HEK293 (cell line): Measurements from ENCODE around the gene HFM1.
A peak's percentile ranks its signal among the peaks of the same experiment; 100 is the strongest.

Experiments used
- CTCF ChIA-PET: fragments of 350-600 bp; formaldehyde crosslinking; extraction: SDS; loops from one replicate; lab custom pipeline; 2021; ENCODE audit warnings: antibody characterized with exemption; lab: Yijun Ruan, JAX
- POLR2A ChIA-PET: fragments of 300-600 bp; formaldehyde crosslinking; extraction: SDS; loops from one replicate; lab custom pipeline; 2020; ENCODE audit warnings: antibody characterized with exemption, inconsistent platforms; lab: Yijun Ruan, JAX
- H3K27ac ChIP-seq: fragments of 200-500 bp; sonication (Bioruptor generic); 2 replicates; pipeline ENCODE4 v1.5.1; 2014; ENCODE audit warnings: low read depth, low read length, control low read depth, inconsistent platforms; ENCODE audit errors: extremely low read depth
- H3K36me3 ChIP-seq, 2 experiments: fragments of 200-500 bp in 1 of 2; sonication (Bioruptor generic) in 1 of 2; 1 replicate in 1 of 2; 2 replicates in 1 of 2; pipeline ENCODE4 v1.5.1; 2014 to 2017; ENCODE audit warnings: inconsistent platforms in 2 of 2, low read length in 2 of 2; ENCODE audit not compliant: control insufficient read depth in 2 of 2, insufficient read depth in 1 of 2
- H3K4me1 ChIP-seq: fragments of 200-500 bp; sonication (Bioruptor generic); 2 replicates; pipeline ENCODE4 v1.5.1; 2014; ENCODE audit warnings: mild to moderate bottlenecking, low read length, inconsistent platforms; ENCODE audit not compliant: control insufficient read depth, insufficient read depth
- H3K4me3 ChIP-seq: 2 replicates; pipeline ENCODE4 v1.5.1; 2011; ENCODE audit warnings: low read depth, mild to moderate bottlenecking, control low read depth, low read length, moderate library complexity
- H3K9me3 ChIP-seq: fragments of 200-500 bp; sonication (Bioruptor generic); 2 replicates; pipeline ENCODE4 v1.5.1; 2014; ENCODE audit warnings: low read depth, low read length, inconsistent platforms; ENCODE audit not compliant: control insufficient read depth, insufficient read depth
- CTCF ChIP-seq: fragments of 450-650 bp; formaldehyde crosslinking; IDR thresholded peaks from 2 replicates; pipeline ENCODE4 v1.5.1; 2016; ENCODE audit warnings: missing biosample characterization, missing genetic modification characterization
- GFI1B ChIP-seq: fragments of 450-650 bp; formaldehyde crosslinking; IDR thresholded peaks from 2 replicates; pipeline ENCODE4 v1.5.1; 2016; ENCODE audit warnings: missing biosample characterization, missing genetic modification characterization
- INSM2 ChIP-seq: fragments of 450-650 bp; formaldehyde crosslinking; IDR thresholded peaks from 2 replicates; pipeline ENCODE4 v1.5.1; 2016; ENCODE audit warnings: missing biosample characterization, missing genetic modification characterization
- KLF16 ChIP-seq: fragments of 450-650 bp; formaldehyde crosslinking; IDR thresholded peaks from 2 replicates; pipeline ENCODE4 v1.5.1; 2017; ENCODE audit warnings: missing biosample characterization, missing genetic modification characterization
- KLF9 ChIP-seq: fragments of 450-650 bp; formaldehyde crosslinking; IDR thresholded peaks from 2 replicates; pipeline ENCODE4 v1.5.1; 2016; ENCODE audit warnings: missing biosample characterization, missing genetic modification characterization, low read depth
- OVOL3 ChIP-seq: fragments of 450-650 bp; formaldehyde crosslinking; IDR thresholded peaks from 2 replicates; pipeline ENCODE4 v1.5.1; 2016; ENCODE audit warnings: missing biosample characterization, missing genetic modification characterization
- PRDM1 ChIP-seq: fragments of 450-650 bp; formaldehyde crosslinking; IDR thresholded peaks from 2 replicates; pipeline ENCODE4; 2016; ENCODE audit warnings: missing biosample characterization, missing genetic modification characterization
- PRDM2 ChIP-seq: fragments of 450-650 bp; formaldehyde crosslinking; IDR thresholded peaks from 2 replicates; pipeline ENCODE4 v1.5.1; 2016; ENCODE audit warnings: missing biosample characterization, missing genetic modification characterization, borderline replicate concordance
- SCRT2 ChIP-seq: fragments of 450-650 bp; formaldehyde crosslinking; IDR thresholded peaks from 2 replicates; pipeline ENCODE4 v1.5.1; 2016; ENCODE audit warnings: missing biosample characterization, missing genetic modification characterization
- SP3 ChIP-seq: fragments of 450-650 bp; formaldehyde crosslinking; IDR thresholded peaks from 2 replicates; pipeline ENCODE4 v1.5.1; 2016; ENCODE audit warnings: missing biosample characterization, missing genetic modification characterization
- TRIM28 ChIP-seq: IDR thresholded peaks from 2 replicates; pipeline ENCODE4 v1.6.1; 2011; ENCODE audit warnings: low read length, control low read depth, borderline replicate concordance
- ZBTB7A ChIP-seq: fragments of 450-650 bp; formaldehyde crosslinking; IDR thresholded peaks from 2 replicates; pipeline ENCODE4 v1.5.1; 2016; ENCODE audit warnings: low read depth, missing biosample characterization, missing genetic modification characterization
- ZFP37 ChIP-seq: fragments of 450-650 bp; formaldehyde crosslinking; IDR thresholded peaks from 2 replicates; pipeline ENCODE4 v1.5.1; 2016; ENCODE audit warnings: missing biosample characterization, missing genetic modification characterization
- ZNF10 ChIP-seq: fragments of 450-650 bp; formaldehyde crosslinking; IDR thresholded peaks from 2 replicates; pipeline ENCODE4 v1.5.1; 2017; ENCODE audit warnings: missing biosample characterization, missing genetic modification characterization
- ZNF138 ChIP-seq: fragments of 450-650 bp; formaldehyde crosslinking; IDR thresholded peaks from 2 replicates; pipeline ENCODE4 v1.5.1; 2016; ENCODE audit warnings: missing biosample characterization, missing genetic modification characterization, borderline replicate concordance
- ZNF146 ChIP-seq: fragments of 450-650 bp; formaldehyde crosslinking; IDR thresholded peaks from 2 replicates; pipeline ENCODE4 v1.5.1; 2016; ENCODE audit warnings: missing biosample characterization, missing genetic modification characterization
- ZNF24 ChIP-seq: fragments of 450-650 bp; formaldehyde crosslinking; IDR thresholded peaks from 2 replicates; pipeline ENCODE4 v1.5.1; 2016; ENCODE audit warnings: missing biosample characterization, missing genetic modification characterization
- ZNF274 ChIP-seq, 2 experiments: fragments of 200-500 bp in 1 of 2; fragments of 450-650 bp in 1 of 2; sonication (Bioruptor generic) in 1 of 2; formaldehyde crosslinking in 1 of 2; IDR thresholded peaks; 2 replicates each; pipeline versions ENCODE4 v1.5.1 to v1.6.1; 2014 to 2016; ENCODE audit warnings: borderline replicate concordance in 1 of 2, inconsistent platforms in 1 of 2, low read length in 1 of 2, missing biosample characterization in 1 of 2, missing genetic modification characterization in 1 of 2
- ZNF48 ChIP-seq: fragments of 450-650 bp; formaldehyde crosslinking; IDR thresholded peaks from 2 replicates; pipeline ENCODE4 v1.5.1; 2016; ENCODE audit warnings: missing biosample characterization, missing genetic modification characterization
- ZNF501 ChIP-seq: fragments of 450-650 bp; formaldehyde crosslinking; IDR thresholded peaks from 2 replicates; pipeline ENCODE4 v1.5.1; 2016; ENCODE audit warnings: missing biosample characterization, missing genetic modification characterization
- ZNF521 ChIP-seq: fragments of 450-650 bp; formaldehyde crosslinking; IDR thresholded peaks from 2 replicates; pipeline ENCODE4 v1.5.1; 2017; ENCODE audit warnings: missing biosample characterization, mild to moderate bottlenecking, missing genetic modification characterization
- ZNF529 ChIP-seq: fragments of 450-650 bp; formaldehyde crosslinking; IDR thresholded peaks from 2 replicates; pipeline ENCODE4 v1.5.1; 2017; ENCODE audit warnings: missing genetic modification characterization, missing biosample characterization; ENCODE audit not compliant: insufficient replicate concordance
- ZNF549 ChIP-seq: fragments of 450-650 bp; IDR thresholded peaks from 2 replicates; pipeline ENCODE4 v1.5.1; 2018; ENCODE audit warnings: missing biosample characterization, missing genetic modification characterization, mild to moderate bottlenecking, inconsistent platforms, moderate library complexity
- ZNF561 ChIP-seq: fragments of 450-650 bp; IDR thresholded peaks from 2 replicates; pipeline ENCODE4 v1.5.1; 2018; ENCODE audit warnings: missing biosample characterization, missing genetic modification characterization, borderline replicate concordance
- ZNF585B ChIP-seq: fragments of 450-650 bp; formaldehyde crosslinking; IDR thresholded peaks from 2 replicates; pipeline ENCODE4 v1.5.1; 2016; ENCODE audit warnings: missing biosample characterization, missing genetic modification characterization
- ZNF768 ChIP-seq: fragments of 450-650 bp; formaldehyde crosslinking; IDR thresholded peaks from 2 replicates; pipeline ENCODE4 v1.5.1; 2018; ENCODE audit warnings: missing biosample characterization, mild to moderate bottlenecking, missing genetic modification characterization
- ZNF791 ChIP-seq: fragments of 450-650 bp; formaldehyde crosslinking; IDR thresholded peaks from 2 replicates; pipeline ENCODE4 v1.5.1; 2016; ENCODE audit warnings: missing biosample characterization, missing genetic modification characterization
- ZNF837 ChIP-seq: fragments of 450-650 bp; formaldehyde crosslinking; IDR thresholded peaks from 2 replicates; pipeline ENCODE4 v1.5.1; 2016; ENCODE audit warnings: missing biosample characterization, missing genetic modification characterization
- ZSCAN16 ChIP-seq: fragments of 450-650 bp; formaldehyde crosslinking; IDR thresholded peaks from 2 replicates; pipeline ENCODE4 v1.5.1; 2016; ENCODE audit warnings: missing biosample characterization, missing genetic modification characterization

The HFM1 gene

GRCh38 chr1:91404151-91405012 is at the start of gene HFM1:
Gene HFM1 (minus strand): TSS chr1:91404837. CDS start chr1:91401082, 3,755 bp downstream.
- Histone ChIP-seq H3K4me3 (peak within 1 kb of the TSS; percentile 75), H3K27ac (peak within 1 kb of the TSS; percentile 86), H3K9me3 (no peaks in the 10 kb centered on the region), H3K4me1 (0 out of 2 replicates have a peak, but pooled peaks cover 3% of the 10 kb centered on the region), H3K36me3 (no peaks in the 10 kb centered on the region)
- ChIA-PET CTCF (interaction anchor here (0.6 to 1.5 kb wide), 7 partner anchors 10 to 524 kb away, joined by 3 to 8 read pairs (median 3); no protein-coding TSS in a partner anchor), POLR2A (interaction anchor here (0.8 to 1.5 kb wide), 2 partner anchors 81 to 97 kb away, joined by 3 to 16 read pairs; partner anchors contain the start of gene CDC7)
- TF ChIP-seq ZNF10 (tag by site-specific recombination): 0 out of 2 replicates have a peak, but pooled peaks have one; percentile 24
- TF ChIP-seq KLF16 (tag by site-specific recombination): peak; percentile 80; the same call in 1 of the 2 replicates
- no peak for TF ChIP-seq ZNF549 (tag by site-specific recombination)
- no peak for TF ChIP-seq ZNF521 (tag by site-specific recombination)
- no peak for TF ChIP-seq ZNF138 (tag by site-specific recombination)
- TF ChIP-seq INSM2: peak; percentile 65
- TF ChIP-seq ZNF529 (tag by site-specific recombination): no peak
- TF ChIP-seq KLF9 (tag by site-specific recombination): peak; percentile 58
- TF ChIP-seq PRDM2 (tag by site-specific recombination): no peak
- TF ChIP-seq ZNF24 (tag by site-specific recombination): no peak
- TF ChIP-seq ZNF791 (tag by site-specific recombination): no peak
- no peak for TF ChIP-seq ZSCAN16 (tag by site-specific recombination)
- no peak for TF ChIP-seq ZBTB7A (tag by site-specific recombination)
- TF ChIP-seq ZFP37 (tag by site-specific recombination): 0 out of 2 replicates have a peak, but pooled peaks have one; percentile 18
- TF ChIP-seq SP3 (tag by site-specific recombination): peak; percentile 78
- peak; percentile 79; the same call in 1 of the 2 replicates for TF ChIP-seq ZNF501 (tag by site-specific recombination)
- TF ChIP-seq ZNF837: no peak
- peak; percentile 82 for TF ChIP-seq CTCF (tag by site-specific recombination)
- TF ChIP-seq ZNF274 (IDR thresholded peaks at IDR 0.05; ENCODE audit: low read length): no peak
- TF ChIP-seq ZNF274 (tag by site-specific recombination; IDR thresholded peaks at IDR 0.05; ENCODE audit: borderline replicate concordance): no peak
- TF ChIP-seq ZNF768 (tag by site-specific recombination): peak; percentile 39; the same call in 1 of the 2 replicates
- TF ChIP-seq TRIM28: no peak
- TF ChIP-seq SCRT2 (tag by site-specific recombination): no peak
- TF ChIP-seq OVOL3 (tag by site-specific recombination): 0 out of 2 replicates have a peak, but pooled peaks have one; percentile 32
- no peak for TF ChIP-seq GFI1B (tag by site-specific recombination)
- TF ChIP-seq ZNF585B (tag by site-specific recombination): no peak
- TF ChIP-seq ZNF561 (tag by site-specific recombination): peak; percentile 87
- TF ChIP-seq ZNF146 (tag by site-specific recombination): peak; percentile 32; the same call in 1 of the 2 replicates
- no peak for TF ChIP-seq PRDM1 (tag by site-specific recombination)
- TF ChIP-seq ZNF48 (tag by site-specific recombination): no peak
